ENCODE measurements around the gene ADCY10.

The ADCY10 gene

DNA sequence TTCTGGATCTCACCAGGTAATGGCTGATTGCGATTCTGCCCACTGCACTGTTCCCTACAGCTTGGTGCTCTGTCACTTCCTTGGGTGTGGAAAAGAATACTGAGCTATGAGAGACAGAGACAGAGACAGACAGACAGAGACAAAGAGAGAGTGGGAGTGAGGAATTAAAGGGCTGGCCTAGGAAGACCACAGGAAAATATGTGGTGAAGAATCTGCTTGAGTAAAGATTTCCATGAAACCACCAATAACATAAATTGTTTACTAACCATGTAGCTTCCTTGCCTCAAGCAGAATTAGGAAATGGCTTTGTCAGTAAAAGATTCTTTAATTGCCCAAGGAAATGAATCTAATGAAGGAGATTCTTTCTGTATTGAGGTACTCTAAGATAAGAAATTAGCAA, 137.8 kb downstream of the ADCY10 start:
- no peak for DNase-seq (ENCODE audit: low spot score)
- no peak for TF ChIP-seq CTCF (IDR thresholded peaks at IDR 0.05; ENCODE audit: borderline replicate concordance, control extremely low read depth, extremely low read depth, insufficient read depth, missing control alignments)
- in situ Hi-C loops (cut with MboI; ENCODE audit: low sequenced_read_pairs, unreplicated experiment) = no loop called here

GRCh38 chr1:167775178-167775577, 138.8 kb downstream of the ADCY10 start:
- in situ Hi-C loops (cut with MboI; ENCODE audit: low sequenced_read_pairs, unreplicated experiment) = no loop called here
- no peak for DNase-seq (ENCODE audit: low spot score)
- no peak for TF ChIP-seq CTCF (IDR thresholded peaks at IDR 0.05; ENCODE audit: borderline replicate concordance, control extremely low read depth, extremely low read depth, insufficient read depth, missing control alignments)

- in situ Hi-C loops (cut with MboI; ENCODE audit: low sequenced_read_pairs, unreplicated experiment) = no loop called here
- TF ChIP-seq CTCF (IDR thresholded peaks at IDR 0.05; ENCODE audit: borderline replicate concordance, control extremely low read depth, extremely low read depth, insufficient read depth, missing control alignments) = no peak
Observed at GRCh38 chr1:167774710-167775109, 139.2 kb downstream of the ADCY10 start.

GRCh38 chr1:167773516-167773915, 140.4 kb downstream of the ADCY10 start:
- no peak for TF ChIP-seq CTCF (IDR thresholded peaks at IDR 0.05; ENCODE audit: borderline replicate concordance, control extremely low read depth, extremely low read depth, insufficient read depth, missing control alignments)
- DNase-seq (ENCODE audit: low spot score) = no peak
- in situ Hi-C loops (cut with MboI; ENCODE audit: low sequenced_read_pairs, unreplicated experiment) = no loop called here

More at GRCh38 chr1:167774710-167775109, 139.2 kb downstream of the ADCY10 start:
- DNase-seq (ENCODE audit: low spot score) = no peak

DNA sequence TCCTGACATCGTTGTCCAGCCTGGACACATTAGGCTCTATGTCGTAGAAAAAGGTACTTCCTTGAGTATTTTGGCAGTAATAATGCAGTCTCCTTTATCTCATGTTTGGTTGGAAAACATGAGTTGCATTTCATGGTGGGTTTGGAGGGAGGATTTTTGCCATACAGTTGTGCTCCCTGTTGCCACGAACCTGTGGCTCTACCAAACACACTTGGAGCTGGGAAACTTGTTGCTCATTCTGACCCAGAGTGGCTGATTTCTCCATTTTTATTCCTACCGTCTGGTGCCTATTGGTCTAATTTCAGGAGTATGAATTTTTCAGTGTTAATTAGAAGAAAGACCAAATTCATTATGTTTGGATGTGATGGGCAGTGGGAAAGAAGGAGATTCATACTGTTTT, 141.5 kb downstream of the ADCY10 start:
- no peak for TF ChIP-seq CTCF (IDR thresholded peaks at IDR 0.05; ENCODE audit: borderline replicate concordance, control extremely low read depth, extremely low read depth, insufficient read depth, missing control alignments)
- DNase-seq (ENCODE audit: low spot score) = no peak
- in situ Hi-C loops (cut with MboI; ENCODE audit: low sequenced_read_pairs, unreplicated experiment) = no loop called here

DNA sequence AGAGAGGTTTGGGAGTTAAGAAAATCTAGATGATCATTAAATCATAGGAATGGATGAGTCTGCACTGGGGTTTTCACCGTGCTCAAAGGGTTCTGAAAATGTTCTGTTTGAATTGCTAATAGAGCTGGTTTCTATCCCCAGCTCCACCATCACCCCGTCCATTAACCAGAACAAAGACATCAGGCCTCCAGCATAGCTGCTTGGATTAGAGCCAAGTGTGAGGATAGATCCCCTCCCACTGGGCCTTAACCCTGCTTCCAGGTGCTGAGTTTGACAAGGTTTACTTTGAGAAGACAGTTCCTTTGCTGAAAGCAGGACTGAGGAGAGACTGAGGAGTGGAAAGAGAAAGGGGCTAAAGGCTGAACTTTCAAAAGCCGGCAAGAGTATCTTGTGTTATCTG, 143.8 kb downstream of the ADCY10 start:
- no peak for DNase-seq (ENCODE audit: low spot score)
- in situ Hi-C loops (cut with MboI; ENCODE audit: low sequenced_read_pairs, unreplicated experiment) = no loop called here
- TF ChIP-seq CTCF (IDR thresholded peaks at IDR 0.05; ENCODE audit: borderline replicate concordance, control extremely low read depth, extremely low read depth, insufficient read depth, missing control alignments) = no peak

DNA sequence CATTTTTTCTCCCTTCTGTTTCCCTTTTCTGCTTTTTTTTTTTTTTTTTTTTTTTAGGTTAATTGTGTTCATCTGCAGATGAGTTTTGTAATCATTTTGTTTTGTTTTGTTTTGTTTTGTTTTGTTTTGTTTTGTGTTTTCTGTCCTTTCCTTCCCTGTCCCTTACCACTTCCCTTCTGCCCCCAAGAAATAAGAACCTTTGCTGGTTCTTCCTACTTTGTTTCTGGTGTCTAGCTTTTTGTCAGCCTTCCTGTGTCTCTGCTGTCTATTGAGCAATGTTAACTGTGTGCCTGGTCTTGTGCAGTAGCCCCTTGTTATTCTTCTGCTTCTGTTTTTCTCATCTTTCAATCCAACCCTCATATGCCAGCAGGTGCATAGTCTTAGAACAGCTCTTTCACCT, 146.2 kb downstream of the ADCY10 start:
- in situ Hi-C loops (cut with MboI; ENCODE audit: low sequenced_read_pairs, unreplicated experiment) = no loop called here
- TF ChIP-seq CTCF (IDR thresholded peaks at IDR 0.05; ENCODE audit: borderline replicate concordance, control extremely low read depth, extremely low read depth, insufficient read depth, missing control alignments) = no peak
- DNase-seq (ENCODE audit: low spot score) = no peak

Data from GM13976 (cell line).